GM12892 (cell line): Measurements from ENCODE around the gene KCNK4. TPM values are rescaled to one million over a fixed set of nuclear protein-coding genes. Genes with fewer than 3 reads are reported as not detected.
A peak's percentile ranks its signal among the peaks of the same experiment; 100 is the strongest.
"Not testable (repeated sequence)": the region's sequence is repeated elsewhere in the genome, so short reads cannot be mapped to it uniquely, and the experiment has no call there.

Experiments
- DNase-seq: peaks from one replicate; pipeline ENCODE4 v3.0.0; 2011; ENCODE audit not compliant: insufficient read length
- FAIRE-seq: peaks from 2 replicates; lab custom pipeline; 2011; peaks lifted over from hg19 to GRCh38; lab: Jason Lieb, UNC
- POLR2A ChIP-seq: IDR thresholded peaks from 2 replicates; pipeline ENCODE4 v1.6.1; 2011; ENCODE audit warnings: low read depth, low read length, control low read depth
- POLR2AphosphoS5 ChIP-seq: IDR thresholded peaks from 2 replicates; pipeline ENCODE4 v1.6.1; 2011; ENCODE audit warnings: low read depth, low read length, control low read depth
- TAF1 ChIP-seq: IDR thresholded peaks from 2 replicates; pipeline ENCODE4 v1.6.1; 2011; ENCODE audit warnings: low read depth, mild to moderate bottlenecking, control low read depth, low read length, borderline replicate concordance
- polyA plus RNA-seq: library from polyadenylated mRNA; unstranded; fragments of >200 nt; gene quantifications from one replicate; pipeline ENCODE4 v1.2.1, GENCODE V29; 2012; ENCODE audit warnings: missing spikeins, inconsistent platforms; ENCODE audit not compliant: missing spikeins

KCNK4 gene
- not detected for polyA plus RNA-seq

GRCh38 chr11:64291262-64291751 is at the start of gene KCNK4:
Gene KCNK4, plus strand, starts transcription at chr11:64291302. Its CDS starts 1,717 bp downstream, at chr11:64293019.
- no peak for DNase-seq
- no peak for FAIRE-seq
- TF ChIP-seq POLR2AphosphoS5, result no peak
- TF ChIP-seq TAF1, result no peak
- TF ChIP-seq POLR2A, result no peak

GRCh38 chr11:64241491-64242374 is 49.4 kb upstream of the KCNK4 start:
- no peak for FAIRE-seq
- DNase-seq, result peak; percentile 92
- TF ChIP-seq POLR2AphosphoS5, result peak; percentile 42; the same call in 1 of the 2 replicates
- TF ChIP-seq POLR2A, result peak; percentile 64
- no peak; the same call in 1 of the 2 replicates for TF ChIP-seq TAF1

- peak; percentile 40; the same call in 1 of the 2 replicates for TF ChIP-seq POLR2A
- TF ChIP-seq TAF1, result no peak
- peak; percentile 88 for TF ChIP-seq POLR2AphosphoS5
- FAIRE-seq (no peak), DNase-seq (no peak)
These were observed 47.8 kb upstream of the KCNK4 start for GRCh38 chr11:64243236-64243854.

GRCh38 chr11:64244107-64244506 is 47.0 kb upstream of the KCNK4 start:
- DNase-seq (no peak), FAIRE-seq (no peak)
- no peak for TF ChIP-seq POLR2AphosphoS5
- TF ChIP-seq TAF1, result no peak
- no peak for TF ChIP-seq POLR2A

GRCh38 chr11:64244966-64245365 is 46.1 kb upstream of the KCNK4 start:
- DNase-seq (no peak), FAIRE-seq (no peak)
- TF ChIP-seq POLR2A (no peak), POLR2AphosphoS5 (no peak), TAF1 (no peak)

GRCh38 chr11:64245401-64245796 is 45.7 kb upstream of the KCNK4 start:
- DNase-seq, result no peak
- TF ChIP-seq POLR2AphosphoS5 (no peak), POLR2A (no peak), TAF1 (no peak)
- no peak for FAIRE-seq

GRCh38 chr11:64245797-64246620 is 45.1 kb upstream of the KCNK4 start:
- FAIRE-seq (peak; percentile 44), DNase-seq (no peak)
- 0 out of 2 replicates have a peak, but pooled peaks have one; percentile 39 for TF ChIP-seq TAF1
- no peak; the same call in 1 of the 2 replicates for TF ChIP-seq POLR2AphosphoS5

- FAIRE-seq, result peak; percentile 24
- not testable (repeated sequence) for DNase-seq
These were observed 44.6 kb upstream of the KCNK4 start for GRCh38 chr11:64246621-64246870.

- peak; percentile 91 for DNase-seq
- FAIRE-seq, result peak; percentile 60
- no peak for TF ChIP-seq POLR2A
- no peak for TF ChIP-seq POLR2AphosphoS5
- TF ChIP-seq TAF1, result no peak
These were observed 44.0 kb upstream of the KCNK4 start, which contains the start of gene PPP1R14B for GRCh38 chr11:64246871-64247728. Gene PPP1R14B, minus strand, starts transcription at chr11:64246943. Its CDS starts 270 bp downstream, at chr11:64246673.

GRCh38 chr11:64247729-64248531 is 43.2 kb upstream of the KCNK4 start:
- no peak for TF ChIP-seq POLR2AphosphoS5
- TF ChIP-seq POLR2A, result no peak
- TF ChIP-seq TAF1, result no peak
- FAIRE-seq (no peak), DNase-seq (no peak)
